ENCODE measurements around the gene CEP76.

Gene CEP76

DNA sequence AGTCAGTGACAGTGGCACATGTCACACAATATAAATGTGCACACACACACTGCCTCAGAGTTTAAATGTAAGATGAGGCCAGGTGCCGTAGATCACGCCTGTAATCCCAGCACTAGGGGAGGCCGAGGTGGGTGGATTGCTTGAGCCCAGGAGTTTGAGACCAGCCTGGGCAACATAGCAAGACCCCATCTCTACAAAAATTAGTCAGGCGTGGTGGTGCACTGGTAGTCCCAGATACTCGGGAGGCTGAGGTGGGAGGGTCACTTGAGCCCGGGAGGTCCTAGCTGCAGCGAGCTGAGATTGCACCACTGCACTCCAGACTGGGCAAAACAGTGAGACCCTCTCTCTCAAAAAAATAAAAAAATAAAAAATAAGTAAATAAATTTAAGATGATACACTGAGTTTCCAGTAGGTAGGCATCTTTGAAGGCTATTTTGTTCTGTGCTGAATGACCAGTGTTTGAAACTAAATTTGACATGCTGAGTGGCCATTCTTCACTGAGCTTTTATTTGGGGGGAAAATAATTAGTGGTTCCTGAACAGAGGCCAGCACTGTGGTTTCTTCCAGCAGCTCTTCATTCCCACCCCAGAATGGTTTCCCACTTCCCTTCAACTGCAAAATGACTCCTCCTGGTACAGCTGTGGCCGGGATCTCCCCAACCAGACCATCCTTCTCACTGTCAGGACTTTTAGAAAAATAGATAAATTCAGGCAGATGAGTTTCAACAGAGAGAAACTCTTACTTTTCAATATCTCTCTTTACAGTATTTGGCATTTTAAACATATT is 45.2 kb upstream of the CEP76 start:
- Histone ChIP-seq H2BK5ac (ENCODE audit: low read length) (no peak overlapping the region), H2BK120ac (ENCODE audit: low read depth, low read length) (no peak overlapping the region), H3K27me3 (ENCODE audit: control insufficient read depth in 3 of 3, insufficient read depth in 3 of 3, low read depth in 1 of 3, low read length in 3 of 3) (no peaks in the 10 kb centered on the region), H3K18ac (ENCODE audit: low read length) (no peak overlapping the region), H3K4me1 (ENCODE audit: control insufficient read depth in 2 of 2, insufficient read depth in 1 of 2, low read depth in 1 of 2, low read length in 2 of 2) (peaks cover 0 to 8% of the 10 kb centered on the region in 2 donors), H3K23ac (ENCODE audit: low read depth, low read length, poor library complexity) (peak overlapping the region; percentile 43), H3K4me3 (ENCODE audit: low read length in 2 of 2) (no peak overlapping the region), H2AK5ac (ENCODE audit: low read depth, low read length) (no peak overlapping the region), H3K4me2 (ENCODE audit: insufficient read depth, low read length, poor library complexity, severe bottlenecking) (no peak overlapping the region), H3K79me1 (ENCODE audit: low read depth, low read length) (no peaks in the 10 kb centered on the region), H3K36me3 (replicated peaks in 1 of 2; ENCODE audit: control insufficient read depth in 2 of 2, insufficient read depth in 2 of 2, low read length in 2 of 2) (no peaks in the 10 kb centered on the region), H3K27ac (replicated peaks; ENCODE audit: low read length) (no peak overlapping the region), H2AFZ (ENCODE audit: low read length) (no peak overlapping the region), H2BK12ac (ENCODE audit: low read length) (no peak overlapping the region), H4K91ac (ENCODE audit: low read depth, low read length, poor library complexity) (no peak overlapping the region), H3K9ac (ENCODE audit: low read depth, low read length, poor library complexity) (no peak overlapping the region), H3K9me3 (replicated peaks in 1 of 2; ENCODE audit: control insufficient read depth in 2 of 2, insufficient read depth in 1 of 2, low read depth in 1 of 2, low read length in 2 of 2) (no peaks in the 10 kb centered on the region), H3K4ac (ENCODE audit: low read length) (no peak overlapping the region), H4K8ac (ENCODE audit: low read depth, low read length) (no peak overlapping the region), H3K14ac (ENCODE audit: low read length) (no peak overlapping the region), H2BK15ac (ENCODE audit: low read length) (no peak overlapping the region)
- WGBS, 2 donors (ENCODE audit: extremely low coverage in 2 of 2, insufficient read length in 2 of 2, insufficient replicate concordance in 1 of 2), result no CpG with 5 or more reads among the region's 8 CpGs
- DNase-seq (ENCODE audit: low spot score), result no peak

DNA sequence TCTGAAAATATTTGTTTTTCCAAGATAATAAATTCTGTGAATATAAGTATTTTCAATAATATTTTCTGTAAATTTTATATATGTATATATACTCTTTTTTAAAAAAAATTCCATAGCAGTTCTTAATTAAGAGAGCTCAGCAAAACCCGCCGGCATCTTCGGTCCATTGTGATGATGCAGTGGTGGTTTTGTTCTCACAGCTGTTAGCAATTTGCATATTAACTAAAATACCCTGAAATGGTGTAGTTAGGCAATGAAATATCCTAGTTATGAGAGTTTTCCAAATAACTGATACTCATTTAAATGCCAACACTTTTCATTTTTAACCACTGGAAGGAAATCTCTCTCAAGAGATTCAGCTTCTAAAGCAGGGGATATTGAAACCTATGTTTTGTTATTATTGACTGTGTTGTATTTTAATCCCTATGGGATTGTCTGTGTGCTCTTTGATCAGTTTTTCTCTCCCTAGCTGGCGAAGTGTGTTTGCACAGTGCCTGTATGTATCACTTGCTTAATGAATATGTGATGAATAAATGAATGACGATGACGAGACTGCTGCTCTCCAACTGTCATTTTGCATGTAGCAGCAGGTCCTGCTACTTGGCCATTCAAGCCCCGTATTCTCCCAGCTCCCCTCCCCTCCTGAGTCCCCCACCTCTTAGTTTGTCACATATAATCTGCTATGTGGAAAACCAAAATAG is 42.7 kb upstream of the CEP76 start:
- Histone ChIP-seq H2AFZ (ENCODE audit: low read length) (no peak overlapping the region), H2AK5ac (ENCODE audit: low read depth, low read length) (no peak overlapping the region), H2BK12ac (ENCODE audit: low read length) (no peak overlapping the region), H2BK15ac (ENCODE audit: low read length) (no peak overlapping the region), H3K27ac (replicated peaks; ENCODE audit: low read length) (no peak overlapping the region), H3K4me2 (ENCODE audit: insufficient read depth, low read length, poor library complexity, severe bottlenecking) (no peak overlapping the region), H3K4me1 (ENCODE audit: control insufficient read depth in 2 of 2, insufficient read depth in 1 of 2, low read depth in 1 of 2, low read length in 2 of 2) (peaks cover 0 to 4% of the 10 kb centered on the region in 2 donors), H3K4me3 (ENCODE audit: low read length in 2 of 2) (no peak overlapping the region), H2BK120ac (ENCODE audit: low read depth, low read length) (no peak overlapping the region), H3K14ac (ENCODE audit: low read length) (no peak overlapping the region), H3K4ac (ENCODE audit: low read length) (no peak overlapping the region), H3K36me3 (replicated peaks in 1 of 2; ENCODE audit: control insufficient read depth in 2 of 2, insufficient read depth in 2 of 2, low read length in 2 of 2) (no peaks in the 10 kb centered on the region), H2BK5ac (ENCODE audit: low read length) (no peak overlapping the region), H4K8ac (ENCODE audit: low read depth, low read length) (no peak overlapping the region), H3K9me3 (replicated peaks in 1 of 2; ENCODE audit: control insufficient read depth in 2 of 2, insufficient read depth in 1 of 2, low read depth in 1 of 2, low read length in 2 of 2) (no peaks in the 10 kb centered on the region), H3K18ac (ENCODE audit: low read length) (no peak overlapping the region), H3K23ac (ENCODE audit: low read depth, low read length, poor library complexity) (no peak overlapping the region), H4K91ac (ENCODE audit: low read depth, low read length, poor library complexity) (no peak overlapping the region), H3K27me3 (ENCODE audit: control insufficient read depth in 3 of 3, insufficient read depth in 3 of 3, low read depth in 1 of 3, low read length in 3 of 3) (no peaks in the 10 kb centered on the region), H3K79me1 (ENCODE audit: low read depth, low read length) (no peaks in the 10 kb centered on the region), H3K9ac (ENCODE audit: low read depth, low read length, poor library complexity) (no peak overlapping the region)
- no peak for DNase-seq (ENCODE audit: low spot score)
- no CpG with 5 or more reads among the region's 7 CpGs for WGBS, 2 donors (ENCODE audit: extremely low coverage in 2 of 2, insufficient read length in 2 of 2, insufficient replicate concordance in 1 of 2)

DNA sequence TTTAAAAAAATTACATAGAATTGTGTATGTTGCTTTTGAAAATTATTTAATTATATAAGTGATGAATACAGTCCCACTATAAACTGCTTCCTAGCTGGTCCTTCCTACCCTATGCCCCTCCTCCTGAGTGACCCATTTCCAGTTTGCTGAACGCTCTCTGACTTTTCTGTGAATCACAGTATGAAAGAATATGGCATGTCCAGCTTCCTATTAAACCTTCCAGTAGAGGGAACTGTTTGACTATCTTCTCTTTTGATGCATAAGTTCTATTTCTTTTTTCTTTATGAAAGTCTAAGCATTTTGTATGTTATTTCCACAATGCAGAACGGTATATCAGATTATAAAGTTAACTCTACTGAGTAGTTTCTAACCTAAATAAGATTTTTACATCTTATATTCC is 41.6 kb upstream of the CEP76 start:
- Histone ChIP-seq H3K14ac (ENCODE audit: low read length) (no peak overlapping the region), H3K79me1 (ENCODE audit: low read depth, low read length) (no peaks in the 10 kb centered on the region), H4K8ac (ENCODE audit: low read depth, low read length) (no peak overlapping the region), H3K36me3 (replicated peaks in 1 of 2; ENCODE audit: control insufficient read depth in 2 of 2, insufficient read depth in 2 of 2, low read length in 2 of 2) (no peaks in the 10 kb centered on the region), H3K23ac (ENCODE audit: low read depth, low read length, poor library complexity) (no peak overlapping the region), H3K27ac (replicated peaks; ENCODE audit: low read length) (no peak overlapping the region), H3K4me3 (ENCODE audit: low read length in 2 of 2) (no peak overlapping the region), H2AK5ac (ENCODE audit: low read depth, low read length) (no peak overlapping the region), H2BK5ac (ENCODE audit: low read length) (no peak overlapping the region), H3K27me3 (ENCODE audit: control insufficient read depth in 3 of 3, insufficient read depth in 3 of 3, low read depth in 1 of 3, low read length in 3 of 3) (no peaks in the 10 kb centered on the region), H4K91ac (ENCODE audit: low read depth, low read length, poor library complexity) (no peak overlapping the region), H3K9me3 (replicated peaks in 1 of 2; ENCODE audit: control insufficient read depth in 2 of 2, insufficient read depth in 1 of 2, low read depth in 1 of 2, low read length in 2 of 2) (no peaks in the 10 kb centered on the region), H2BK15ac (ENCODE audit: low read length) (no peak overlapping the region), H2BK120ac (ENCODE audit: low read depth, low read length) (no peak overlapping the region), H3K18ac (ENCODE audit: low read length) (no peak overlapping the region), H3K4ac (ENCODE audit: low read length) (no peak overlapping the region), H3K4me1 (ENCODE audit: control insufficient read depth in 2 of 2, insufficient read depth in 1 of 2, low read depth in 1 of 2, low read length in 2 of 2) (no peaks in the 10 kb centered on the region), H3K4me2 (ENCODE audit: insufficient read depth, low read length, poor library complexity, severe bottlenecking) (no peak overlapping the region), H2BK12ac (ENCODE audit: low read length) (no peak overlapping the region), H3K9ac (ENCODE audit: low read depth, low read length, poor library complexity) (no peak overlapping the region), H2AFZ (ENCODE audit: low read length) (no peak overlapping the region)
- no peak for DNase-seq (ENCODE audit: low spot score)
- no CpG with 5 or more reads among the region's 2 CpGs for WGBS, 2 donors (ENCODE audit: extremely low coverage in 2 of 2, insufficient read length in 2 of 2, insufficient replicate concordance in 1 of 2)

DNA sequence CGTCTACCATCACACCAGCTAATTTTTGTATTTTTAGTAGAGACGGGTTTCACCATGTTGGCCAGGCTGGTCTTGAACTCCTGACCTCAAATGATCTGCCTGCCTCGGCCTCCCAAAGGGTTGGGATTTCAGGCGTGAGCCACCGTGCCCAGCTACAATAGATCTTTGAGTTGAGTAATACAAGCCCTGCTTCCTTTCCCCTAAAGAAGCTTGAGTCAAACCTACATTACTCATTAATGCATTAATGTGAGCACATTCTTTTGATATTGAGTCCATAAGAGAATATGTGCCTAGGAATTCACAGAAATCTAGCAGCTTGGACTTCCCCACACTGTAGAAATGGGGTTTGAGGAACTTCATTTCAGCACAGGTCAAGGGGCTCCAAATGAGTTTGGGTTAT is 39.9 kb upstream of the CEP76 start:
- Histone ChIP-seq H3K18ac (ENCODE audit: low read length) (no peak overlapping the region), H2BK5ac (ENCODE audit: low read length) (no peak overlapping the region), H2AFZ (ENCODE audit: low read length) (no peak overlapping the region), H2AK5ac (ENCODE audit: low read depth, low read length) (no peak overlapping the region), H3K36me3 (replicated peaks in 1 of 2; ENCODE audit: control insufficient read depth in 2 of 2, insufficient read depth in 2 of 2, low read length in 2 of 2) (no peaks in the 10 kb centered on the region), H4K8ac (ENCODE audit: low read depth, low read length) (no peak overlapping the region), H3K4me2 (ENCODE audit: insufficient read depth, low read length, poor library complexity, severe bottlenecking) (no peak overlapping the region), H3K9ac (ENCODE audit: low read depth, low read length, poor library complexity) (no peak overlapping the region), H3K23ac (ENCODE audit: low read depth, low read length, poor library complexity) (no peak overlapping the region), H4K91ac (ENCODE audit: low read depth, low read length, poor library complexity) (no peak overlapping the region), H3K27me3 (ENCODE audit: control insufficient read depth in 3 of 3, insufficient read depth in 3 of 3, low read depth in 1 of 3, low read length in 3 of 3) (no peaks in the 10 kb centered on the region), H3K4me1 (ENCODE audit: control insufficient read depth in 2 of 2, insufficient read depth in 1 of 2, low read depth in 1 of 2, low read length in 2 of 2) (peaks cover 0 to 2% of the 10 kb centered on the region in 2 donors), H3K9me3 (replicated peaks in 1 of 2; ENCODE audit: control insufficient read depth in 2 of 2, insufficient read depth in 1 of 2, low read depth in 1 of 2, low read length in 2 of 2) (no peaks in the 10 kb centered on the region), H2BK12ac (ENCODE audit: low read length) (no peak overlapping the region), H3K27ac (replicated peaks; ENCODE audit: low read length) (no peak overlapping the region), H3K14ac (ENCODE audit: low read length) (no peak overlapping the region), H3K79me1 (ENCODE audit: low read depth, low read length) (no peaks in the 10 kb centered on the region), H3K4ac (ENCODE audit: low read length) (no peak overlapping the region), H3K4me3 (ENCODE audit: low read length in 2 of 2) (no peak overlapping the region), H2BK15ac (ENCODE audit: low read length) (no peak overlapping the region), H2BK120ac (ENCODE audit: low read depth, low read length) (no peak overlapping the region)
- no peak for DNase-seq (ENCODE audit: low spot score)
- no CpG with 5 or more reads among the region's 5 CpGs for WGBS, 2 donors (ENCODE audit: extremely low coverage in 2 of 2, insufficient read length in 2 of 2, insufficient replicate concordance in 1 of 2)
